HG02943 (cell line): ENCODE results near the gene GPR37L1.
"Not testable (repeated sequence)": the region's sequence is repeated elsewhere in the genome, so short reads cannot be mapped to it uniquely, and the experiment has no call there.

Experiments used
- ATAC-seq: cut with Tn5 transposase; IDR thresholded peaks from one replicate; pipeline ENCODE4 v1.9.1; 2021; ENCODE audit warnings: mild to moderate bottlenecking, low read depth, moderate library complexity; ENCODE audit not compliant: unreplicated experiment

GPR37L1 gene

DNA sequence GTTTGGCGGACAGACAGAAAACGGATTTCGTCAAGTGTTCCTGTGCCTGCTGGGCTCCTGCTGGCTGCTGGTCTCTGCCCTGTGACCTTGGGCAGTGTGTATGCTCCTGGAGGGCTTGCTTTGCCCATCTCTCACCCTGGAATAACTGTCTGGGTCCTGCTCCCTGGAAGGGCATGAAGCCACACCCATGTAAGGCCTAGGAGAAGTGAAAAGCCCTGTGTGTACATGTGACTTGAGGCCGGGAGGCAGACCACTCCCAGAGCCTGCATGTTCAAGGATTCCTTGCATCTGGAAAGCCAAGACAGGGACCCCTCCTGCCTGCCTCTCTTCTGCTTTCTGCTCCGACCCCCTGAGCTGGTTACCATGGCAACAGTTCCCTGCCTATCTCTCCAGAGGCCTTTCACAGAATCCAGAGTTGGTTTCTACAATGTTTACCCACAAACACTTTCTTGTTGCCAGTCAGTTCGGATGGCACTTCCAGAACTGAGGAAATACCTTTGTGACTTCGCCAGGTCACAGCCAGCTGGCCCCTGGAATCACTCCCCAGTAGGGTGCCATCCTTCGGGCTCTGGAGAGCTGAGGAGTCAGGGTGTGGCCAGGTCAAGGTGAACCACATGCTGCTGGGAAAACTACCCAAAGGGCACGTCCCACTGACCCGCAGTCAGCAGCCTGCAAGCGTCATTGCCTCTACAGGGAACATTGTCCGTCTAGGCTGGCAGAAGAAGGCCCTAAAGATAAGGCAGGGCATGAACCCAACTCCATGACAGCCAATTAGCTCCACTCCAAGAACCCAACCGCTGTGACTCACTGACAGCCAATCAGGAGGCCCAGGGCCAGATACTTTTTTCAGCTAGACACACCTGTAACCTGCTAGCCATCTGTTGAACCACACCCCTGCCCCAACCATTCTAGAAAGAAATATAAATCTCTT is 14.7 kb upstream of the GPR37L1 start:
- no peak for ATAC-seq

DNA sequence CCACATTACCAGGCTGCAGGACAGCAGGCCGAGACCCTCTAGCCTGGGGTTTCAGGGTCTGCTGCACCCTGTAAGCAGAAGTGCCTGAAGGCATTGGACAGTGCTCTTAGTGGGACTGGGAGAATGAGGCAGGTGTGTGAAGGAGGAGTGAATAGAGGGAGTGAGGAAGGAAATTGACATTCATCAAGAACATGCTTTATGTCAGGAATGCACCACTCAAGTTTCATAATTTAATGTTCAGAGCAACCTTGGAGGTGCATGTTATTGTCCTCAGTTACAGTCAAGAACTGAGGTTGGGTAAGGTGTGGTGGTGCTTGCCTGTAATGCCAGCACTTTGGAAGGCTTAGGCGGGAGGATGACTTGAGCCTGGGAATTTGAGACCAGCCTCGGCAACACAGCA is 11.7 kb upstream of the GPR37L1 start:
- no peak for ATAC-seq

DNA sequence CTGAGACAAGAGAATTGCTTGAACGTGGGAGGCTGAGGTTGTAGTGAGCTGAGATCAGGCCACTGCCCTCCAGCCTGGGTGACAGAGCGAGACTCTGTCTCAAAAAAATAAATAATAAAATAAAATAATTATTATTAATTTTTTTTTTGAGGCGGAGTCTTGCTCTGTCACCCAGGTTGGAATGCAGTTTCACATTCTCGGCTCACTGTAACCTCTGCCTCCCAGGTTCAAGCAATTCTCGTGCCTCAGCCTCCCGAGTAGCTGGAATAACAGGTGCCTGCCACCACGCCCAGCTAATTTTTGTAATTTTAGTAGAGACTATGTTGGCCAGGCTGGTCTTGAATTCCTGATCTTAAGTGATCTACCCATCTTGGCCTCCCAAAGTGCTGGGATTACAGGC is 11.1 kb upstream of the GPR37L1 start:
- not testable (repeated sequence) for ATAC-seq

DNA sequence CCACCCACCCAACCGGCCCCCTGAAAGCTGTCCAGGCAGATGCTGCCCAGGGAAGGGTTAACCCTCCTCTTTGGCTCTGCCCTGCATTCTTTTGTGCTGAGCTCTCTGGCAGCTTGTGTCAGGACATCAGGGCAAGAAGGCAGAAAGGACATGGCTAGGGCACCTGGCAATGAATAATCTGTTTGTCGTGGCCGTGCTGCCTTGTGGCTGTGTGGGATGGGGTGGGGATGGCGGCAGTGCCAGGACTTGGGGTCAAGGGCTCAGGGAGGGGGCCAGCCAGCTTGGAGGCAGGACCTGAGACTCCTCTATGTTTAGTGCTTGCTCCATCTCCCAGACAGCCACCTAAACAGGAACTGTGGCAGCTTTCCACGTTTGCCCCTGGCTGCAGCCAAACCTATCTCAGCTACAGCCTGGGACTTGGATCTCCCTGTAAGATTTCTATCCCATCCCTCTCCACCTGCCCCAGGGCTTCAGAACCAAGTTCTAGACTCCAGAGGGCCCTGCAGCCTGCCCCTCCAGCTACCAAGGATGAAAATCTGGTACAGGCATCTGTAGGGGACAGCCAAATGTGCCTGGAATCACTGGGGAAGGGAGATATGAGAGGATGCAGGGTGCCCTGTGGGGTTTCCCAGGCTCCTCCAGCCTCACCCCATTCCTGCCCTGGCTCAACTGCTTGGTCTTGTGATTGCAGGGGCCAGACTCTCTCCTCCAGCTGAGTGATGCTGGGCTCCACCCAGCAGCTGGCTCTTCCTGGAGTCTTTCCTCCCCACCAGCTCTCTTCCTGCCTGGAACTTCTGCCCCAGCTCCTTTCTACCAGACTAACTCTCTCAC is 9.6 kb upstream of the GPR37L1 start:
- ATAC-seq: no peak

DNA sequence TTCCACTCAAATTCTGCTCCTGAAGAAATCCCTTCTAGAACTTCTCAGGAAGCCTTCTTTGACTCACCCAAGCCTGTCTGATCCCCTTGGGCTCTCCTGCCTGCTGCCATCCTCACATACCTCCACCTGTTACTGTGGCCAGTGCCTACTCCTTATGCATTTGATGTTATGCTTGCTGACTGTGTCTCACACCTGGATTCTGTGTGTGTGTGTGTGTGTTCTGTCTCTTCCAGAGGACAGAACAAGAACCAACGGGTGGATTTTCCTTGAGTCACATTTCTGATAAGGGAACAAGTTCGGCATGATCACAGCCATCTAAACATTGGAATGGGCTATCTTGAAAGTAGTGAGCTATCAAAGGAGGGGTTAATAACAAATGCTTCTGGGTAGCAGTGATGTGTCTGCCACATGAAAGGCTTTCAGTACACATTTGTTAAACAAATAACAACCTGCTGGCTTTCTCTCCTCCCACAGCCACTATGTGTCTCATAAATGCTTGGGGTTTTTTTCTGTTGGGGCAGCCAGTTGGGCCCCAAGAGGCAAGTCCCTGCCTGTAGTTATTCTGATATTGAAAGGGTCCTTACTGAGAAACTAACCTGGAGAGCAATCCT is 8.9 kb upstream of the GPR37L1 start:
- no peak for ATAC-seq

DNA sequence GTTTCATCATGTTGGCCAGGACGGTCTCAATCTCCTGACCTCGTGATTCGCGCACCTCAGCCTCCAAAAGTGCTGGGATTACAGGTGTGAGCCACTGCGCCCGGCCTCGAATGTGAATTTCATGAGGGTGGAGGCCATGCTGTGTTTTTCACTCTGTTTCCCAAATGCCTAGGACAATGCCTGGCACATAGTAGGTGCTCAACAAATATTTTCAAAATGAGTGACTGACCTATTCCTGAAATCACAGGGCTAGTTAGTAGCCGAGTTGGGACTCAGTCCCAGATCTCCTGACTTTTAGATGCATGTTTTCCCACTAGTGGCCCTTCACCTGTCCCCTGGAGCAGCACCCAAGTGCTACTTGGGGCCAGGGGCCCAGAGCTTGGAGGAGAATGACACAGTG is 6.4 kb upstream of the GPR37L1 start:
- ATAC-seq: no peak

DNA sequence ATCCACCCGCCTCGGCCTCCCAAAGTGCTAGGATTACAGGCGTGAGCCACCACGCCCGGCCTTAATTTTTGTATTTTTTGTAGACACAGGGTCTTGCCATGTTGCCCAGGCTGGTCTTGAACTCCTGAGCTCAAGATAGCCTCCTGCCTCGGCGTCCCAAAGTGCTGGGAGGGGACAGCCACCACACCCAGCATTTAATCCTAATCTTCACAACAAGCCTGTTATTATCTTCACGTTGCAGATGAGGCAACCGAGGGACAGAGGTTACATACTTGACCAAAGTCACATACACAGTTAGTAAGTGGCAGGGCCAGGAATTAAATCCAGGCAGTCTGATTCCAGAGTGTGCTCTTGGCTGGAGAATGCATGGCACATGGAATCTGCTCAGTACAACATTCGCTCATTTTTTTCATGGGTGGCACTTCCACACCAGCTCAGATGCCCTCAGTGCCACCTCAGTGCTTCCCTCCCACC is 4.8 kb upstream of the GPR37L1 start:
- ATAC-seq: no peak

DNA sequence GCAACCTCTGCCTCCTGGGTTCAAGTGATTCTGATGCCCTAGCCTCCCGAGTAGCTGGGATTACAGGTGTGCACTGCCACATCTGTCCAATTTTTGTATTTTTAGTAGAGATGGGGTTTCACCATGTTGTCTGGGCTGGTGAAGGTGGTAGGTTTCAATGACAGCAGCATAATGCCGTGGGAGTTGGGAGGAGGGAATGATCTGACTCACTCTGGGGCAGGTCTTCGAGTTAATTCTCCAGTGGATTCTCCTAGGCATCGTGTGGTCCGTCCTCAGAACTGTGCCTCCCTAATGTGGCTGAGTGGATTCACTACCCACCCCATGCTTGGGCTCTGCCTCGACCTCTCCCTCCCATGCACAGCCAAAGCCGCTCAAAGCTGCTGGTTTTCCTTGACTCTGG is 1.7 kb upstream of the GPR37L1 start:
- ATAC-seq: no peak

DNA sequence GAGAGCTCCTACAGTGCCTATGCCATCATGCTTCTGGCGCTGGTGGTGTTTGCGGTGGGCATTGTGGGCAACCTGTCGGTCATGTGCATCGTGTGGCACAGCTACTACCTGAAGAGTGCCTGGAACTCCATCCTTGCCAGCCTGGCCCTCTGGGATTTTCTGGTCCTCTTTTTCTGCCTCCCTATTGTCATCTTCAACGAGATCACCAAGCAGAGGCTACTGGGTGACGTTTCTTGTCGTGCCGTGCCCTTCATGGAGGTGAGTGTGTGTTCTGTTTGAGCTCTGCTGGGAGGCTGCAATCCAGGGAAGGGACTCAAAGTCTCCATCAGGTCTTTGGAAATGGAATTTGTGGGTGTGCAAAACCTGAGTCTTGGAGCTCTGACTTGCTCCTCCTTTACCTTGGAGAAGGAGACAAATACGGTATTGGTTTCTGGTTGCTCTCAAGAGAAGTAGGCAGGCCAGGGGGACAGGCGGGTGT is 658 bp downstream of the GPR37L1 start:
- ATAC-seq: no peak

DNA sequence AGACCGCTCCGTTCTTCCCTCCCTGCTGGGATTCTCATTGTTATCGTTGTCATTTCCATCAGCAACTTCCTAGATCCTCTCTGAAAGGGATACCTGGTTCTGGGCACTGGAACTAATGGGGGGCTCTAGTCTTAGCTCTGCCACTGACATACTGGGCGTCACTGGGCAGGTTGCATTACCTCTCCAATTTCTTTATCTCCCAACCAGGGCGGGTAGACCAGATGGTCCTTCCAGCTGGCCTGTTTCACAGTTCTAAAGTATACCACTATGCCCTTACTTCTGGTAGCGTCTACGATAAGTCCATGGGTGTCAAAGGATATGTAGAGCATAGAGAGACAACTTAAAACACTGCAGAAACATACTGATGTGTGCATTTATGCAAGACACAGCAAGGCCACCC is 1.4 kb downstream of the GPR37L1 start:
- ATAC-seq: no peak

DNA sequence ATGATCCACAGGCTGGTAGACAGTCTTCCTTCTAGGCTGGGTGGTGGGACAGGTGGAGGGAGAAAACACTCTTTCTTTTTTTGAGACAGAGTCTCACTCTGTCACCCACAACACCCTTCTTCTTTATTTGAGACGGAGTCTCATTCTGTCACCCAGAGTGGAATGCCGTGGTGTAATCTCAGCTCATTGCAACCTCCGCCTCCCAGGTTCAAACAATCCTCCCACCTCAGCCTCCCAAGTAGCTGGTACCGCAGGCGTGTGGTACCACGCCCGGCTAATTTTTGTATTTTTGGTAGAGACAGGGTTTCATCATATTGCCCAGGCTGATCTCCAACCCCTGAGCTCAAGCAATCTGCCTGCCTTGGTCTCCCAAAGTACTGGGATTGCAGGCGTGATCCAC is 2.9 kb downstream of the GPR37L1 start:
- no peak for ATAC-seq

DNA sequence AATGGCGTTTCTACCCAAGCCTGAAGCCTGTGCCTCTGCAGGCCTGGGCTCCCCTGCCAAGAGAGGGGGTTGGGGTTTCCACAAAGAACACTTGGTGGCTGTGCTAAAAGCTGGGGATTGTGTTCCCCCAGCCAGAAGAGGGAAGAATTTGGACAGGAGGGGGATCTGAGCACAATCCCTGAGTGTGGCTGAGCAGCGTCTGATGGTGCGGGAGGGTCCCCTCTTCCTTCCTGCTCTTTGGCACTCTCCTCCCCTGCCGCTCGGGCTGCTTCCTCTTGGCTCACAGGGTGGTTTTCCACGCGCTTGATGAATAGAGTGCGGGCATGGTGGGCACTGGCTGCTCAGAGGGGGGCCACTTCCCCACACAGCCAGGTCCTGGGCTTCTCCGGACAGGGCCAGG is 3.7 kb downstream of the GPR37L1 start:
- no peak for ATAC-seq

DNA sequence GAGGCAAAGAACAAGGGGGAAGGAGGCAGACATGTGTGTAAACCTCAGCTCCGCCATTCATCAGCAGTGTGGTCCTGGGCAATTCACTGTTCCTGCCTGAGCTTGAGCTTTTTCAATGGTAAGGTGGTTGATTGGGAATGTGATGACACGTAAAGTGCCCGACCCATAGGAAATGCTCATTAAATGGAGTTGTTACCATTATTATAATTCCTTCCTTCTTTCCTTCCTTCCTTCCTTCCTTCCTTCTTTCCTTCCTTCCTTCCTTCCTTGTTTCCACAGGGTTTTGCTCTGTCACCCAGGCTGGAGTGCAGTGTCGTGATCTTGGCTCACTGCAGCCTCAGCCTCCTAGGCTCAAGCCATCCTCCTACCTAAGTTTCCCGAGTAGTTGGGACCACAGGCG is 4.3 kb downstream of the GPR37L1 start:
- ATAC-seq: no peak

DNA sequence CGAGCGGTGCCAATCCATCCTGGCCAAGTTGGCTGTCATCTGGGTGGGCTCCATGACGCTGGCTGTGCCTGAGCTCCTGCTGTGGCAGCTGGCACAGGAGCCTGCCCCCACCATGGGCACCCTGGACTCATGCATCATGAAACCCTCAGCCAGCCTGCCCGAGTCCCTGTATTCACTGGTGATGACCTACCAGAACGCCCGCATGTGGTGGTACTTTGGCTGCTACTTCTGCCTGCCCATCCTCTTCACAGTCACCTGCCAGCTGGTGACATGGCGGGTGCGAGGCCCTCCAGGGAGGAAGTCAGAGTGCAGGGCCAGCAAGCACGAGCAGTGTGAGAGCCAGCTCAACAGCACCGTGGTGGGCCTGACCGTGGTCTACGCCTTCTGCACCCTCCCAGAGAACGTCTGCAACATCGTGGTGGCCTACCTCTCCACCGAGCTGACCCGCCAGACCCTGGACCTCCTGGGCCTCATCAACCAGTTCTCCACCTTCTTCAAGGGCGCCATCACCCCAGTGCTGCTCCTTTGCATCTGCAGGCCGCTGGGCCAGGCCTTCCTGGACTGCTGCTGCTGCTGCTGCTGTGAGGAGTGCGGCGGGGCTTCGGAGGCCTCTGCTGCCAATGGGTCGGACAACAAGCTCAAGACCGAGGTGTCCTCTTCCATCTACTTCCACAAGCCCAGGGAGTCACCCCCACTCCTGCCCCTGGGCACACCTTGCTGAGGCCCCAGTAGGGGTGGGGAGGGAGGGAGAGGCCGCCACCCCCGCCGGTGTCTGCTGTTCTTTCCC is 5.3 kb downstream of the GPR37L1 start:
- ATAC-seq: no peak

DNA sequence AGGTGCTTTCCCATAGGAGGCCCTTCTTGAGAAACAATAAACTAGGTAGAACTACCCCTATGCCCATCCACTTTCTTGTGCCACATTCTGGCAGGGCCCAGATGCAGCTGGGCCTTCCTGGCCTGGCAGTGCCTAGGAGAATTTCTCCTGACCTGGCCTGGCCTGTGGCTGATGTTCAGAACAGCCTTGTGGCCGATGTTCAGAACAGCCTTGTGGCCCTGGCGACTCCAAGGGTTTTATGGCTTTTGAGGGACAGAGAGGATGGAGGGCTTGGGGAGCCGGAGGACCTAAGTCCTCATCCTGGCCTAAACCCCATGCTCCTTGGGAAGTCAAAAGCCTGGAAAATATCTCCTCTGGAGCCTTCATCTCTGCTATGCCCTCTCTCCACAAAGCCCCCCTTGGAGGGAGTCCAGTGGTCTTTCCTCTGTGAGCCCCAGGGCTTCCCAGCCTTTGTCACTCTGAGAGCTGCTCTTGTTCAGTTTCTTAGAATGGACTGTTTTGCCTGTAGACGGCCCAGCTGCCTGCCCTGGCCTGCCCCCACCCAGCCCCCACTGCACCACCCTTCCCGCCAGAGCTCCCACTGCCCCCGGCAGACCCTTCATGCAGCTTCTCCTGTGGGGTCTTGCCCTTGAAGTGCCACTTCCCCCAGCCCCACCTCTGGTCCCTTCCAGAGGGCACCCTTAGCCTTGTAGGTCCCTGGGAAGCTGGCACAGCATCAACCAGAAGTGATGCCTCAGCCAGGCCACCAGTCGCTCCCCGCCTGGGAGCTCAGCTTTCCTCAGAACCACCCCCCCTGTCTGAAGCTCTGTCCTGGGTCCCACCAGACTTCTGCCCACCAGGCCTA is 7.0 kb downstream of the GPR37L1 start:
- ATAC-seq: no peak

DNA sequence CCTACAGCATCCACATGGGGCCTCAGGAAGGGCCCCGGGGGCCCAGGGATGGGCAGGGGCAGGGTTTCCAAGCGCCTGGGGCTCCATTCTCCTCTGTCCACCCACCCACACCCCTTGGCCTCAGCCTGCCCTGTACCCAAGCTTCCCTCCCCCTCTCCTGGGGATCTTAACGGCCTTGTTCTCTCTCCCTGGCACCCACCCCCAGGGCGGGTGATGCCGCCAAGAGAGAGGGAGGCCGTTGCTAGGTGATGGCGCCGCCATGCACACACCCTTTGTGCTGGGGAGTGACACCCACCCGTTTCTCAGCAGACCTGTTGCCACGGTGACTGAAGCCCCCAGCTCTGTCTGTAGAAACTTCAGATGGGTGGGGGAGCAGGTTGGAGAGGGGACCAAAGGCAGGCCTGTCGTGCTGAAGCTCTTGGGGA is 7.6 kb downstream of the GPR37L1 start:
- no peak for ATAC-seq

DNA sequence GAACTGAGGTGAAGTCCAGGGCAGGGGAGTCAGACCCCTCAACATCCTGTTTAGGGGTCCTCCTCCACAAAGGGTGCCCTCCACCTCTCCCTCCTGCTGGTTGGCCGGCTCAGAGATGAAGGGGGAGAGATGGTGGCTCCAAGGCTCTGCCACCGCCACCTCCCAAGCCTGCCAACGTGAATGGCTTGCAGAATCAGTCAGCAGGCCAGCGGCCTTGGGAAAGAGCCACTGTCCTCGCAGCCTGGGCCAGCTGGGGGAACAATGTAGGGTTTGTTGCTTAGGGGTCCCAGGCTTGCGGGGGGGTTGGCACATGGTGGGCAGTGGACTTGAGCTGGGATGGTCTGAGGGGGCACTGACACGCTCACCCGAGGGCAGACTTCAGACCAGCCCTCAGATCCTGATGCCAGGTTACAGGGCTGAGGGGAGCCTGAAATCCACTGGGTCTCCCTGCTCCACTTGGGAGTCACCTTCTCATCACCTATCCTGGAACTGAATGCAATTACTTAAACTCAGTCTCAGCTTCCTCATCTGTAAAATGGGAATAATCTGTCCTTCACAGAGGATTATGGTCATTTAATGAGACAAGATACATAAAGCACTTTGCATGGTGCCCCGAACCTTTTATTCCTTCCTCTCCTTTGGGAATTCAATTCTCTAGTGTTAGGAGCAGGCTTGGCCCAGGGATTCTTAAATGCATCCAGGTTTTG is 8.3 kb downstream of the GPR37L1 start:
- no peak for ATAC-seq

DNA sequence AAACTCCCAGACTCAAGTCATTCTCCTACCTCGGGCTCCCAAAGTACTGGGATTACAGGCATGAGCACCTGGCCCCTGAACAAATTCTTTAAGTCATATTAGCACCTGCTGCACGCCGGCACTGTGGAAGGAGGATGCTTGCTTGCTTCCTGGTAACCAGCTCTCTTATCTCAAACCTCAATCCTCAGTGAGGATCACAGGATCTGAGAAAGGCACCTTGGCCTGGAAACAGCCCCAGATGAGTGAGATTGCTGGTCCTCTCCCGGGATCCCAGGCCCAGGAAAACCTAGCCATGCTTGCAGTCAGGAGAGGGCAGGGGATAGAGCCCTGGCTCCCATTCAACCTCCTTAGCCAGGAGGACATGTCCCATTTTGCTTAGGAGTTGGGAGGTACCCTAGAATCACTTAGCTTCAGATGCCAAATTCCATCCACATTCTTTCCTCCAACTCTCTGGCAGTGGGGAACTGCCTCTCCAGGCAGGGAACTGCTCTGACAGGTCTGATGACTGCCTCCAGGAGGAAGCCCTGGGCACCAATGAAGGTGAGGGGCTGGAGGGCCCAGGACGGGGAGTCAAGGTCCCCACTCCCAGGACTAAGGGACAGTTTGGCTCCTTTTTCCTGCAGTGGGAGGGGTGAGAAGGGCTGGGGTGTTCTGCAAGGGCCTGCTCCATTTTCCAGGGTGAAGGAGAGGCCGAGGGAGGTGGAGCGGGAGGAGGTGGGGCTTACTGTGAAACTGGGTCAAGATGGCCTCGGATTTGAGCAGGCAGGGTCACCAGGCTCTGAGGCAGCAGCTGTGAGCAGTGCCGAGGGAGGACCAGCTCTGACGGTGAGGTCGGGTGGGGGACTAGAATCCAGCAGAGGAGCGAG is 9.5 kb downstream of the GPR37L1 start:
- no peak for ATAC-seq
